ENCODE results near the gene ZFC3H1. TPM values are rescaled to one million over a fixed set of nuclear protein-coding genes. Genes with fewer than 3 reads are reported as not detected.
A peak's percentile ranks its signal among the peaks of the same experiment; 100 is the strongest.

ZFC3H1 gene
- total and polyA plus RNA-seq, 2 of the 8 experiments (the other 6 are each of a cell fraction or from before 2014, with no cell fraction given) = 20.0 to 32.4 TPM

- H2BK120ac ChIP-seq (replicated peaks; ENCODE audit: low read depth, low read length) = no peak overlapping the region
- H4K20me1 ChIP-seq (replicated peaks in 1 of 2; ENCODE audit: control insufficient read depth in 1 of 2, insufficient read depth in 2 of 2, low read length in 2 of 2) = peaks cover 0 to 3% of the 10 kb centered on the region in 2 experiments
- H4K91ac ChIP-seq (replicated peaks; ENCODE audit: insufficient read length, low read length) = no peak overlapping the region
- H3K4ac ChIP-seq (replicated peaks; ENCODE audit: insufficient read length, low read depth, low read length) = no peak overlapping the region
- POLR2A ChIA-PET (ENCODE audit: partially characterized antibody) = no interaction called here
- H3K23me2 ChIP-seq (ENCODE audit: low read depth, low read length) = no peaks in the 10 kb centered on the region
- no peak overlapping the region for H2BK15ac ChIP-seq (ENCODE audit: low read length)
- H4K5ac ChIP-seq (ENCODE audit: insufficient read length, low read depth, low read length) = no peak overlapping the region
- no peak overlapping the region for H3K27ac ChIP-seq (ENCODE audit: low read depth, low read length)
- H2BK5ac ChIP-seq (ENCODE audit: low read depth, low read length) = no peak overlapping the region
- no peaks in the 10 kb centered on the region for H3K9me3 ChIP-seq (ENCODE audit: insufficient read depth in 2 of 2, low read depth in 1 of 2, low read length in 1 of 2)
- WGBS, 2 experiments (ENCODE audit: extremely low coverage in 1 of 2, insufficient coverage in 1 of 2, insufficient read length in 1 of 2, insufficient replicate concordance in 2 of 2, low coverage in 1 of 2, low lambda C conversion rate in 2 of 2, missing lambda C conversion rate in 1 of 2) = 84% methylated on average over 2 of the region's 2 CpGs; no CpG with 5 or more reads in 1 of the 2 experiments
- peak in 1 of 3 experiments; percentile 24; a peak in 2 of 4 replicates for TF ChIP-seq CTCF (IDR thresholded peaks at IDR 0.05; ENCODE audit: control extremely low read depth in 1 of 3, insufficient read depth in 1 of 3, low read depth in 1 of 3, low read length in 3 of 3)
- no peak for TF ChIP-seq RFX5 (IDR thresholded peaks at IDR 0.05; ENCODE audit: borderline replicate concordance, low read depth, low read length)
- peaks cover 4 to 60% (median 42%) of the 10 kb centered on the region in 4 experiments for H3K36me3 ChIP-seq (ENCODE audit: control insufficient read depth in 2 of 4, insufficient read depth in 4 of 4, low read length in 3 of 4)
- H2AFZ ChIP-seq (ENCODE audit: low read length) = no peak overlapping the region
- no peaks in the 10 kb centered on the region for H3K79me2 ChIP-seq (ENCODE audit: control insufficient read depth in 1 of 2, insufficient read depth in 2 of 2, low read length in 2 of 2)
- no peak overlapping the region for H4K8ac ChIP-seq (ENCODE audit: extremely low read depth, insufficient read depth, low read length)
- CTCF ChIA-PET (ENCODE audit: partially characterized antibody) = interaction anchor here (0.7 to 1.5 kb wide), 3 partner anchors 9 to 107 kb away, joined by 4 to 9 read pairs (median 4); no protein-coding TSS in a partner anchor
- H2AK5ac ChIP-seq (ENCODE audit: low read depth, low read length) = no peak overlapping the region
- H3K56ac ChIP-seq (replicated peaks; ENCODE audit: insufficient read length, low read depth, low read length) = no peak overlapping the region
- H3K9ac ChIP-seq (replicated peaks in 1 of 4; ENCODE audit: extremely low read depth in 1 of 4, low read depth in 3 of 4, low read length in 3 of 4) = no peak overlapping the region
- H3K18ac ChIP-seq (ENCODE audit: extremely low read depth, low read length) = no peak overlapping the region
- FAIRE-seq (no peak), DNase-seq (ENCODE audit: low read depth in 1 of 2, low spot score in 2 of 2) (no peak)
- H2BK12ac ChIP-seq (ENCODE audit: low read depth, low read length) = no peak overlapping the region
- no peaks in the 10 kb centered on the region for H3K79me1 ChIP-seq (ENCODE audit: low read depth, low read length)
- no peaks in the 10 kb centered on the region for H3K27me3 ChIP-seq (replicated peaks in 1 of 4; ENCODE audit: control insufficient read depth in 3 of 4, extremely low read depth in 1 of 4, insufficient read depth in 3 of 4, low read length in 3 of 4)
- H2BK20ac ChIP-seq (ENCODE audit: low read length) = no peak overlapping the region
- H3K4me1 ChIP-seq (replicated peaks in 1 of 4; ENCODE audit: control insufficient read depth in 3 of 4, insufficient read depth in 4 of 4, low read length in 3 of 4) = no peaks in the 10 kb centered on the region
- no peak overlapping the region for H3K4me2 ChIP-seq (ENCODE audit: insufficient read depth in 1 of 2, low read depth in 2 of 2, low read length in 2 of 2)
- no peak overlapping the region for H3K4me3 ChIP-seq (ENCODE audit: extremely low read depth in 1 of 4, insufficient read depth in 2 of 4, low read depth in 3 of 4, low read length in 4 of 4)
- H3K14ac ChIP-seq (ENCODE audit: insufficient read length) = no peak overlapping the region
- no peak overlapping the region for H3K23ac ChIP-seq (ENCODE audit: insufficient read length)
Measured at GRCh38 chr12:71639341-71639760, 24.3 kb downstream of the ZFC3H1 start.

Data from H1 (cell line).